Neural progenitor cell (in vitro differentiated cells): ENCODE data around the gene SAMMSON.

Source experiments
- EZH2 ChIP-seq: fragments of 200-600 bp; sonication (generic); IDR thresholded peaks from 2 replicates; pipeline ENCODE4 v1.6.1; 2017; ENCODE audit warnings: antibody characterized with exemption, mild to moderate bottlenecking, moderate library complexity
- TF ChIP-seq, protein P1 (sequence below): fragments of 200-600 bp; sonication (generic); IDR thresholded peaks from 2 replicates; pipeline ENCODE4 v1.5.1; 2017; ENCODE audit warnings: antibody characterized with exemption, mild to moderate bottlenecking

GRCh38 chr3:69963643-69964042 is 35.9 kb upstream of the SAMMSON start:
- no peak for TF ChIP-seq EZH2
- TF ChIP-seq, protein P1, sequence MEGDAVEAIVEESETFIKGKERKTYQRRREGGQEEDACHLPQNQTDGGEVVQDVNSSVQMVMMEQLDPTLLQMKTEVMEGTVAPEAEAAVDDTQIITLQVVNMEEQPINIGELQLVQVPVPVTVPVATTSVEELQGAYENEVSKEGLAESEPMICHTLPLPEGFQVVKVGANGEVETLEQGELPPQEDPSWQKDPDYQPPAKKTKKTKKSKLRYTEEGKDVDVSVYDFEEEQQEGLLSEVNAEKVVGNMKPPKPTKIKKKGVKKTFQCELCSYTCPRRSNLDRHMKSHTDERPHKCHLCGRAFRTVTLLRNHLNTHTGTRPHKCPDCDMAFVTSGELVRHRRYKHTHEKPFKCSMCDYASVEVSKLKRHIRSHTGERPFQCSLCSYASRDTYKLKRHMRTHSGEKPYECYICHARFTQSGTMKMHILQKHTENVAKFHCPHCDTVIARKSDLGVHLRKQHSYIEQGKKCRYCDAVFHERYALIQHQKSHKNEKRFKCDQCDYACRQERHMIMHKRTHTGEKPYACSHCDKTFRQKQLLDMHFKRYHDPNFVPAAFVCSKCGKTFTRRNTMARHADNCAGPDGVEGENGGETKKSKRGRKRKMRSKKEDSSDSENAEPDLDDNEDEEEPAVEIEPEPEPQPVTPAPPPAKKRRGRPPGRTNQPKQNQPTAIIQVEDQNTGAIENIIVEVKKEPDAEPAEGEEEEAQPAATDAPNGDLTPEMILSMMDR: no peak
